Thyroid gland (tissue), 4 donors: Measurements from ENCODE around the gene ADAMTS12.

ENCODE experiments used
- POLR2A ChIP-seq, 2 donors: fragments of 450-650 bp; IDR thresholded peaks; one replicate each; pipeline ENCODE4 v1.6.1; 2017; ENCODE audit warnings: antibody characterized with exemption in 2 of 2, mild to moderate bottlenecking in 2 of 2, moderate library complexity in 1 of 2
- TF ChIP-seq, protein P1 (sequence below), 6 experiments: fragments of 200-600 bp in 3 of 6; fragments of 450-650 bp in 3 of 6; sonication (generic) in 3 of 6; IDR thresholded peaks; one replicate each; pipeline ENCODE4 v1.5.1; 2016 to 2019; ENCODE audit warnings: antibody characterized with exemption in 6 of 6, mild to moderate bottlenecking in 2 of 6, inconsistent platforms in 1 of 6, moderate library complexity in 1 of 6

GRCh38 chr5:33635582-33635981 lies 256.2 kb downstream of the ADAMTS12 start:
- TF ChIP-seq, protein P1, sequence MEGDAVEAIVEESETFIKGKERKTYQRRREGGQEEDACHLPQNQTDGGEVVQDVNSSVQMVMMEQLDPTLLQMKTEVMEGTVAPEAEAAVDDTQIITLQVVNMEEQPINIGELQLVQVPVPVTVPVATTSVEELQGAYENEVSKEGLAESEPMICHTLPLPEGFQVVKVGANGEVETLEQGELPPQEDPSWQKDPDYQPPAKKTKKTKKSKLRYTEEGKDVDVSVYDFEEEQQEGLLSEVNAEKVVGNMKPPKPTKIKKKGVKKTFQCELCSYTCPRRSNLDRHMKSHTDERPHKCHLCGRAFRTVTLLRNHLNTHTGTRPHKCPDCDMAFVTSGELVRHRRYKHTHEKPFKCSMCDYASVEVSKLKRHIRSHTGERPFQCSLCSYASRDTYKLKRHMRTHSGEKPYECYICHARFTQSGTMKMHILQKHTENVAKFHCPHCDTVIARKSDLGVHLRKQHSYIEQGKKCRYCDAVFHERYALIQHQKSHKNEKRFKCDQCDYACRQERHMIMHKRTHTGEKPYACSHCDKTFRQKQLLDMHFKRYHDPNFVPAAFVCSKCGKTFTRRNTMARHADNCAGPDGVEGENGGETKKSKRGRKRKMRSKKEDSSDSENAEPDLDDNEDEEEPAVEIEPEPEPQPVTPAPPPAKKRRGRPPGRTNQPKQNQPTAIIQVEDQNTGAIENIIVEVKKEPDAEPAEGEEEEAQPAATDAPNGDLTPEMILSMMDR (IDR thresholded peaks at IDR 0.05), result no peak
- TF ChIP-seq POLR2A (IDR thresholded peaks at IDR 0.05), result no peak
